GM18868 (cell line): ENCODE results near the gene CNTN5.

ENCODE experiments used
- ATAC-seq: cut with Tn5 transposase; IDR thresholded peaks from one replicate; pipeline ENCODE4 v1.9.1; 2021; ENCODE audit warnings: mild to moderate bottlenecking, moderate library complexity; ENCODE audit not compliant: unreplicated experiment

Gene CNTN5

DNA sequence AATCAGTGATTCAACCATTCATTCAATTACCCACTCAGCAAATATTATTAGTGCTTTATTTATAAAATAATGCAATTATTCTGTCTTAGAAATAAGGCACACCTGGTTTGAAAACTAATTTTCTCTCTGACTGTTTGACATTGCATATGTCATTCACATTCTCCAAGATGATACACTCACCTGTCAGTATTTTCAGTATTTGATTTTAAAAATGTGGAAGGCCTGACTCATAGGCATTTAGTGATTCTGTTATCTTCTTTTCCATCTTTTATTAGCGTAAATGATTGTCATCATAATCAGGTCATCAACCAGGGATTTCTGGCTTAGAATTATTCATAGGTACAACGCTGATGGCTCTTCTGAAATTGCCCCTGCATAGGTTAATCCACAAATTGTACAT is 480.9 kb downstream of the CNTN5 start:
- ATAC-seq: no peak

DNA sequence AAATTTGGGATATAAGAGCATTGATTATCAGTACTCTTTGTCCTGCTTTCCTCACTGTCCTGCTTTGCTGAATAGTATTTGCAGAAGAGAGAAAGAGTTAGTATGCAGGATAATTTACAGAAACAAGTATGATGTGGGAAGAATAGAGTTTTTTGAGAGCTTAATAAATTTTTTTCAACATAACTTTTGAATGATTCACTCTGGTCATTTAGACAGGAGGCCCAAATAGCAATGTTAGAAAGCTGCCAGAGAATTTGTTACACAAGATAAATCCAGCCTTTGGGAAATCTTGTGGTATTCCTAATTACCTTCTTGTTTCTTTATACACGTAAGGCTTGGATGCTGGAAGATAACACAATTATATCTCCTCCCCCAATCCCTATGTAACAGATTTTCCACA is 484.6 kb downstream of the CNTN5 start:
- no peak for ATAC-seq

GRCh38 chr11:99505831-99506230 is 485.1 kb downstream of the CNTN5 start:
- no peak for ATAC-seq

DNA sequence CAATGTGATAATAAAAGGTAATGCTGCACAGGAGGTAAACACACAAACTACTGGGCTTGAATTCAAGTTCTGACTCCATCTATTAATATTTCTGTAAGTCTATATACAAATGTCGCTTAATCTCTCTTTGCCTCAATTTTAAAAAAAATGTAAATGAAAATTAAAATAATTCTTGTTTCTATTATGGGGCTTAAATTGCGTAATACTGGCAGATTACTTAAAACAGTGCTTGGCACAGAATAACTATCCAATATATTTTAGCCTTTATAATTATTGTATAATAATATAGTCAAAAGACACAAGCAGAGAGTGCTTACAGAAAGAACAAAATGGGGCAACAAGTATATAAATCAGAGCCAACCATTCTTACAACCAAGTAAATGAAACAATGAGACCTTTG is 489.1 kb downstream of the CNTN5 start:
- no peak for ATAC-seq

GRCh38 chr11:99513368-99513767 is 492.6 kb downstream of the CNTN5 start:
- ATAC-seq: no peak

DNA sequence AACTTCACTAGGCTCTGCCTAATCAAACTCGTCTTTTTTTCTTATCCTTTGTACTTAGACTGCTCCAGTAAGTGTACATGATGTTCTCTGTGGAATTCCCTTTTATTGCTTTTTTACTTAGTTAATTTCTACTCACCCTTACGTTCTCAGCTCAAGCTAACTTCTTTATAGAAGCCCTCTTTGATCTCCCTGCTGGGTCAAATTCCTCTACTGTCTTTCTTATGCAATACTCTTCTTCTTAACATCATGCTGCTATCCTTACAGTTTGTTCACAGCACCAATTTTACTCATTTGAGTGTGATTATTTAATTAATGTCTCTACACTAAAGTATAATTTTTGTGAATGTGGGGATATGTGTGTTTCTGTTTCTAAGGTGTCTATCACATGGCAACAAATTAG is 498.3 kb downstream of the CNTN5 start:
- no peak for ATAC-seq

GRCh38 chr11:99522467-99523173 is 501.9 kb downstream of the CNTN5 start:
- no peak for ATAC-seq

DNA sequence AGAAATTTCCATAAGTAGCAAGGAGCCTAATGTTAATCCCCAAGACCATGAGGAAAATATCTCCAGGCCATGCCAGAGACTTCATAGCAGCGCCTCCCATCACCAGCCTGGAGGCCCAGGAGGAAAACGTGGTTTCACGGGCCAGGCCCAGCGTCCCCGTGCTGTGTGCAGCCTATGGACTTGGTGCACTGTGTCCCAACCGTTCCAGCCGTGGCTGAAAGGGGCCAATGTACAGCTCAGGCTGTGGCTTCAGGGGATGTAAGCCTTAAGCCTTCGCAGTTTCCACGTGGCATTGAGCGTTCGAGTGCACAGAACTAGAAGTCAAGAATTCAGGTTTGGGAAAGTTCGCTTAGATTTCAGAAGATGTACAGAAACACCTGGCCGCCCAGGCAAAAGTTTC is 510.7 kb downstream of the CNTN5 start:
- ATAC-seq: no peak

- ATAC-seq: no peak
Observed at GRCh38 chr11:99534812-99535211, 514.1 kb downstream of the CNTN5 start.

GRCh38 chr11:99535406-99535805 is 514.7 kb downstream of the CNTN5 start:
- ATAC-seq: no peak

DNA sequence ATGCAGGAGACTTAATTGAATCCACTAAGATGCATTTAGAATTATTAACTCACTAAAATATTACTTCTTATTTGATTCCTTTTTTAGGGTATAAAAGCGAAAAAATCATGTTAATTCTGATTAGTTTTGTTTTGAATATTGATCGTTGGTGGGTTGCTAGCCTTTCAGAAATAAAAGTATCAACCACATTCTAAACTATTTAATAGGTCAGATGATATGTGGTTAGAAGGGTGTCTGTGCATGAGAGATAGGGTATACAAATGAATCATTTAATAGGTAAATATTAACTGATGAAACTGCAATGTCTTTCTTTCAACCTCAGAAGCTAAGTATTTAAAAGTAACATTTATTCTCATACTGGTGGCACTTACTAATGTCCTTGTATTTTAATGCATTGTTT is 515.1 kb downstream of the CNTN5 start:
- no peak for ATAC-seq

DNA sequence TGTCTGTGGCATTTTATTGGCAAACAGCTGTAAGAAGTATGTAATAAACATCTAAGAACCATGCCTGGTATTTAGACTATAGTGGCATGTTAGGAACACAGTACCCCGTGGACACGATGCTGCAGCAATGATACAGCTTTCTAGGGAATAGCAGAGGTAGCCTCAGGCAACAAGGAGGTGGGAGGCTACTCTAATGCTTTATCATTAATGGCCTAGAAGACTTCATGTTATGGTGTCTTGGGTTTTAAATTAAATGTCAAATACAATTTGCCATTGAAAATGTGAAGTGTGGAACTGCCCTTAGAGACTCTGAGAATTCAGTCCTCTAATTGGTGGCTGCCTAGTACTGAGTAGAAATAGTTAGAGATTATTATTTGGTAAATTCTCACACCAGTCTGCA is 516.9 kb downstream of the CNTN5 start:
- ATAC-seq: no peak

GRCh38 chr11:99545616-99546015 is 524.9 kb downstream of the CNTN5 start:
- ATAC-seq: no peak

DNA sequence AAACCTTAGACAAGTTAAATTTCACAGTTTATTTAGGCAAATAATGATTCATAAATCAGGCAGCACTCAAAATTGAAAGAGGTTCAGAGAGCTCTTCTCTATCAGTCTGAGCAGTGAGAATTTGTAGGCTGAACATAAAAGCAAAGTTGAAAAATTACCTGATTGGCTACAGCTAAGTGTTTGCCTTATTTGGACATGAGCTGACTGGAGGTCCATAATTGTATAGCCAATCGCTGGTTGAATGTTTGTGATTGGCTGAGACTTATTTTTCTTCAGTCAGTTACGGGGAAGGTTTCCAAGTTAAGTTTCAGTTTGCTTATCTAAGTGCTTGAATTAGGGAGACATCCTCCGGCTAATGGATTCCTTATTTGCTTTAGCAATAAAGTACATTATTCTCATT is 527.5 kb downstream of the CNTN5 start:
- no peak for ATAC-seq

GRCh38 chr11:99554232-99554903 is 533.6 kb downstream of the CNTN5 start:
- no peak for ATAC-seq

DNA sequence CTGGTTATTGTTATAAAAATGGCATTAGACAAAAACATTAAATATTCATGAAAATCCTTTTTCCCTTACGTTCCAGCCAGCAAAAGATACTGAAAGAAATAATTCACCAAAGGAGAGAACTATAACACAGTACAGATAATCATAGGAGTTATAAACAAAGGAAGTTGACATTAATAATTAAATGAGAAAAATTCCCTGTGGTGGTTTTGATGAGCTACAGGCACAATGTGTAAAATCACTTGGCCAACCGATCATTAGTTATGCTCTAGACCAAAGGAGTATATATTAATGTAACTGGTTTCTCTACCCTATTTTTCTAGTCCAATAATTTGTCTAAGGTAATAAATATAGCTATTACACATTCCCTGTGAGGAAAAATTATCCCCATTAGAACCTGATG is 534.7 kb downstream of the CNTN5 start:
- ATAC-seq: no peak

DNA sequence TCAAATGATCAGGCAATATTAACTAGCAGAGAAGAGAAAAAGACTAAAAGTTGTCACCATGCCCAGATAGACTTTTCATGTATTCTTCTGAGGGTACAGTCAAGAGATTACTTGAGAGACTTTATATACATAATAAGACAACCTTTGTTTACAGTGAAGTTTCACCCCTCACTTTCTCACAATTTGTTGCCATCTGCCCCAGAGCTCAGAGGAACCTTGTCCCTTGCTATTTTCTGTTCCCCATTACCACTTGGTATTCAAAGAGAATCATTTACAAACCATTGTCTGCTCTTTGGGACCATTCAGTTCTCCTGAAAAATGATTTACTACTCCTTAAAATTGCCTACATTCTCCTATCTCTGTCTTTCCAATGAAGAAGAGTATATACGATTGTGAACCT is 544.6 kb downstream of the CNTN5 start:
- ATAC-seq: no peak

DNA sequence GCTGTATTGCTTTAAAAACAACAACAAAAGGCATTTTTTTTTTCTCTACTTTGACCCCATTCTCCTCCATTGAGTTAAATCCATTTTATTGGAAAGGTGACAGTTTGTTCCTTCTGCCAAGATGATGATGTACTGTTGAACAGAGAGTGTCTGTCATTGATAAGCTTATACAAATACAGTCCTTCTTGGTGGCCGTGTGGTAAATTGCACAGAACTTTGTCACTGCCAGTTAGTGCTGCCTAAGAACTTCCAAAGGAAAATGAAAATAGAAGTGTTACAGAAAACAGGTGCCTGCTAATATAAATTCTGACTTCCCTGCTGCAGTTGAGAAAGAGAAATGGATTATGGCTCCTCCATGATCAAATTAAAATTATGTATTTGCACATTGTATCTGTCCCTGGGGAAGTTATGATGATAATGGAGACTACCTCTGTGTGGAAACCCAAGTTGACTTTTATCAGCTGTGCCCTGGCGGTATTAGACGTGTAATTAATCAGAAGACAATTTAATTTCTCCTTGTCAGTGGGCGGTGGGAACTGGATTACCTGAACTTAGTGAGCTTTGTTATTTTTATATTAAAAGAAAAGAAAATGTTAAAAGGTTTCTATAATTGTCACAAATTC is 546.7 kb downstream of the CNTN5 start:
- no peak for ATAC-seq

- ATAC-seq: no peak
Observed at GRCh38 chr11:99568808-99569207, 548.1 kb downstream of the CNTN5 start.

GRCh38 chr11:99571094-99571493 is 550.3 kb downstream of the CNTN5 start:
- ATAC-seq: no peak

- ATAC-seq: no peak
Observed at GRCh38 chr11:99584830-99585229, 564.1 kb downstream of the CNTN5 start.

DNA sequence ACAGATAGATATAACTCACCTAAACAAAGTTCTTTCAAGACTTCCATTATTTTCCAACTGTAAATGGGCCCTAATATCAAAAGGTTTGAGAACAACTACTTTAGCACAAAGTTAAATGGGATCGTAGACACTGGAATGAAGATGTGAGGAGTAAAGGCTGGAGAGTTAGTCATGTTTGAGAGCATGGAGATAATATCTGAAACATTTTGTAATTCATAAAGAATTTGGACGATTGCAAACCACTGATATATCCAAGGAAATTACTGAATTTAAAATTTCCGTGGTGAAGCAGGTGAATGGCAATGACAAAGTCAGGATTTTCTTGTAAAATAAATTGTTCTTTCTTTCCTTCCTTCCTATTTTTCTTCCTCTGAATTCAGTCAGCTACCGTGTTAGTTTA is 564.9 kb downstream of the CNTN5 start:
- no peak for ATAC-seq
